ENCODE measurements around the gene AHRR.

The AHRR gene

GRCh38 chr5:347712-348284 lies 26.3 kb downstream of the AHRR start:
- DNase-seq, result no peak

GRCh38 chr5:348726-349125 lies 27.2 kb downstream of the AHRR start:
- DNase-seq, result no peak

- DNase-seq, result no peak
Observed at GRCh38 chr5:350355-350754, 28.8 kb downstream of the AHRR start.

- no peak for DNase-seq
Observed at GRCh38 chr5:351084-351920, 29.8 kb downstream of the AHRR start.

GRCh38 chr5:351921-352245 lies 30.4 kb downstream of the AHRR start:
- DNase-seq, result peak; percentile 65

GRCh38 chr5:352639-353611 lies 31.4 kb downstream of the AHRR start:
- peak; percentile 57 for DNase-seq

GRCh38 chr5:353612-354580 lies 32.4 kb downstream of the AHRR start:
- no peak for DNase-seq

GRCh38 chr5:354581-355378 lies 33.3 kb downstream of the AHRR start:
- DNase-seq, result no peak

- DNase-seq, result no peak
Observed at GRCh38 chr5:355379-355935, 33.9 kb downstream of the AHRR start.

- no peak for DNase-seq
Observed at GRCh38 chr5:355958-356357, 34.4 kb downstream of the AHRR start.

- DNase-seq, result no peak
Observed at GRCh38 chr5:359301-359897, 37.9 kb downstream of the AHRR start.

- DNase-seq, result no peak
Observed at GRCh38 chr5:360257-361027, 38.9 kb downstream of the AHRR start.

GRCh38 chr5:362189-362588 lies 40.7 kb downstream of the AHRR start:
- DNase-seq, result no peak

GRCh38 chr5:362978-363765 lies 41.7 kb downstream of the AHRR start:
- DNase-seq, result no peak

GRCh38 chr5:364497-364896 lies 43.0 kb downstream of the AHRR start:
- no peak for DNase-seq

GRCh38 chr5:366541-367357 lies 45.2 kb downstream of the AHRR start:
- no peak for DNase-seq

- no peak for DNase-seq
Observed at GRCh38 chr5:367358-368130, 46.0 kb downstream of the AHRR start.

All from eye (tissue), 1 donor.